Mucosa of descending colon (tissue), 3 donors: ENCODE results near the gene STX2. TPM values are rescaled to one million over a fixed set of nuclear protein-coding genes. Genes with fewer than 3 reads are reported as not detected.
A peak's percentile ranks its signal among the peaks of the same experiment; 100 is the strongest.
"Not testable (repeated sequence)": the region's sequence is repeated elsewhere in the genome, so short reads cannot be mapped to it uniquely, and the experiment has no call there.

Experiments used
- ATAC-seq: fragments of 200-7000 bp; cut with Tn5 transposase; one replicate; pipeline ENCODE4 v1.9.1; 2020; ENCODE audit warnings: mild to moderate bottlenecking, moderate library complexity
- DNase-seq, 3 donors: peaks; one replicate each; pipeline ENCODE4 v3.0.0-alpha.2; 2020
- H3K36me3 ChIP-seq: fragments of 200-600 bp; one replicate; pipeline ENCODE4 v1.8.0; 2021; ENCODE audit warnings: low read depth, mild to moderate bottlenecking
- H3K4me1 ChIP-seq: fragments of 200-600 bp; one replicate; pipeline ENCODE4 v1.8.0; 2021; ENCODE audit warnings: low read depth, mild to moderate bottlenecking
- H3K4me3 ChIP-seq: fragments of 200-600 bp; one replicate; pipeline ENCODE4 v1.8.0; 2021; ENCODE audit warnings: mild to moderate bottlenecking
- H3K9me3 ChIP-seq: fragments of 200-600 bp; one replicate; pipeline ENCODE4 v1.8.0; 2021; ENCODE audit warnings: mild to moderate bottlenecking
- CTCF ChIP-seq: fragments of 200-600 bp; IDR thresholded peaks from one replicate; pipeline ENCODE4 v1.8.0; 2022; ENCODE audit warnings: antibody characterized with exemption, mild to moderate bottlenecking
- intact Hi-C, 2 donors: fragments of 100-400 bp; cut with DNase I in 1 of 2; cut with micrococcal nuclease in 1 of 2; formaldehyde crosslinking; loops; one replicate each; pipeline versions ENCODE4 v1.11.0 to v1.11.1; 2022; cut with DNase I, micrococcal nuclease
- total RNA-seq, 3 donors: library from RNA; stranded (reverse); fragmentation: NEBNext Ultra II Directional in 2 of 3; extraction: Animal tissue kit (Norgen Biotek cat#: 25700) in 2 of 3; gene quantifications; one replicate each; pipeline versions ENCODE4 v1.2.1 to v1.2.4, GENCODE V29; 2021 to 2023
- donor health status: DM: no; HTN: no; CAD: no; lungs with moderate emphysema.
- donor health status: DM: no; HTN: no; CAD: no.
- donor health status: DM: no; HTN: yes; CAD: no.

The STX2 gene
- total RNA-seq, 3 donors from 2014 or later: 1.6 to 34.2 (median 4.4) TPM

GRCh38 chr12:130872179-130873096, 33.4 kb upstream of the STX2 start:
- intact Hi-C loops: no loop called here
- peaks cover 13% of the 10 kb centered on the region for H3K4me1 ChIP-seq
- ATAC-seq: peak; percentile 58
- H3K4me3 ChIP-seq: peak overlapping the region; percentile 76
- H3K9me3 ChIP-seq: no peaks in the 10 kb centered on the region
- peak in 2 of 3 donors; percentile 40 to 67 for DNase-seq
- TF ChIP-seq CTCF: no peak
- H3K36me3 ChIP-seq: peaks cover 5% of the 10 kb centered on the region

- Histone ChIP-seq H3K9me3 (no peaks in the 10 kb centered on the region), H3K4me1 (peaks cover 13% of the 10 kb centered on the region), H3K4me3 (peak within 1 kb of the TSS; percentile 76), H3K36me3 (peaks cover 5% of the 10 kb centered on the region)
- peak; percentile 97 for ATAC-seq
- TF ChIP-seq CTCF: no peak
- DNase-seq: peak; percentile 88 to 96 (median 96)
- intact Hi-C loops: no loop called here
Measured at GRCh38 chr12:130871286-130872178, 32.5 kb upstream of the STX2 start, which contains the start of gene RAN. TSS of gene RAN (plus strand) at chr12:130872066. CDS start at chr12:130872594, 528 bp downstream.

- DNase-seq (peak; percentile 48 to 72 (median 56)), ATAC-seq (peak; percentile 44)
- intact Hi-C loops: no loop called here
- Histone ChIP-seq H3K4me1 (peaks cover 13% of the 10 kb centered on the region), H3K9me3 (no peaks in the 10 kb centered on the region), H3K36me3 (peaks cover 5% of the 10 kb centered on the region), H3K4me3 (no peak overlapping the region)
- TF ChIP-seq CTCF: peak; percentile 15
Measured at GRCh38 chr12:130870442-130871285, 31.6 kb upstream of the STX2 start.

- Histone ChIP-seq H3K4me1 (peaks cover 8% of the 10 kb centered on the region), H3K4me3 (no peak overlapping the region), H3K9me3 (no peaks in the 10 kb centered on the region), H3K36me3 (no peaks in the 10 kb centered on the region)
- no peak for ATAC-seq
- intact Hi-C loops: no loop called here
- TF ChIP-seq CTCF: no peak
- DNase-seq: no peak
Measured at GRCh38 chr12:130868412-130868811, 29.4 kb upstream of the STX2 start.

DNA sequence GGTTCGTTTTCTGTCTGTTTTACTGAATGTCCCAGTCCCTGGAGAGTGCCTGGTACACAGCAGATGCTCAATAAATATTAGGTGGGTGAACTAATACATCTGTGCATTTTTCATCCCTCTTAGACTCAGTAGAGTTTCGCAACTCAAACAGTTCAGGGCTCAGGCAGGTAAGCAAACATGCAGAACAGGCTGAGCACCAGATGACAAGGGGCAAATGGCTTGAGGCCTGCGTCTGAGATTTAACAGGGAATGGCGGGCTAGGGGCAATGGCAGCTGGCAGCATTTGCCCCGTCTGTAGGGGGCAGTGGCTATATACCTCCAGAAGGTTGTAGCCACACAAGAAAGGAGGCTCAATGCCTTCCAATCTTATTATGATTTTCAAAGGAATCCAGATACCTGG, 24.2 kb upstream of the STX2 start:
- intact Hi-C loops: no loop called here
- H3K4me3 ChIP-seq: no peak overlapping the region
- no peak for ATAC-seq
- no peaks in the 10 kb centered on the region for H3K36me3 ChIP-seq
- H3K9me3 ChIP-seq: no peaks in the 10 kb centered on the region
- no peak for TF ChIP-seq CTCF
- no peak for DNase-seq
- H3K4me1 ChIP-seq: no peaks in the 10 kb centered on the region

- intact Hi-C loops, ATAC-seq, H3K36me3 ChIP-seq, H3K4me1 ChIP-seq, H3K4me3 ChIP-seq, H3K9me3 ChIP-seq, DNase-seq: not testable (repeated sequence)
Measured at GRCh38 chr12:130862771-130863170, 23.7 kb upstream of the STX2 start.
